Stimulated activated memory B cell treated with anti-CD40 and anti-IgM and Interleukin-4, amounts not matched to agents 10 μg/mL and 1 μg/mL and 100 μg/mL, for 72 hours (primary cell): ENCODE measurements around the gene SIRT6.
"Not testable (repeated sequence)": the region's sequence is repeated elsewhere in the genome, so short reads cannot be mapped to it uniquely, and the experiment has no call there.

Source experiments
- ATAC-seq: fragments of 150-1000 bp; cut with Tn5 transposase; 2 replicates; pipeline ENCODE4 v1.10.0; 2021
- H3K27ac Mint-ChIP-seq: one replicate; pipeline ENCODE4 v1.8.0; 2022; ENCODE audit warnings: mild to moderate bottlenecking, mixed read lengths
- H3K27me3 Mint-ChIP-seq: one replicate; pipeline ENCODE4 v1.8.0; 2022; ENCODE audit warnings: mixed read lengths
- H3K36me3 Mint-ChIP-seq: one replicate; pipeline ENCODE4 v1.8.0; 2022; ENCODE audit warnings: mixed read lengths
- H3K4me1 Mint-ChIP-seq: one replicate; pipeline ENCODE4 v1.8.0; 2022; ENCODE audit warnings: mixed read lengths
- H3K4me3 Mint-ChIP-seq: one replicate; pipeline ENCODE4 v1.8.0; 2022; ENCODE audit warnings: mild to moderate bottlenecking, moderate library complexity, mixed read lengths
- H3K9me3 Mint-ChIP-seq: one replicate; pipeline ENCODE4 v1.8.0; 2022; ENCODE audit warnings: mixed read lengths

Gene SIRT6

DNA sequence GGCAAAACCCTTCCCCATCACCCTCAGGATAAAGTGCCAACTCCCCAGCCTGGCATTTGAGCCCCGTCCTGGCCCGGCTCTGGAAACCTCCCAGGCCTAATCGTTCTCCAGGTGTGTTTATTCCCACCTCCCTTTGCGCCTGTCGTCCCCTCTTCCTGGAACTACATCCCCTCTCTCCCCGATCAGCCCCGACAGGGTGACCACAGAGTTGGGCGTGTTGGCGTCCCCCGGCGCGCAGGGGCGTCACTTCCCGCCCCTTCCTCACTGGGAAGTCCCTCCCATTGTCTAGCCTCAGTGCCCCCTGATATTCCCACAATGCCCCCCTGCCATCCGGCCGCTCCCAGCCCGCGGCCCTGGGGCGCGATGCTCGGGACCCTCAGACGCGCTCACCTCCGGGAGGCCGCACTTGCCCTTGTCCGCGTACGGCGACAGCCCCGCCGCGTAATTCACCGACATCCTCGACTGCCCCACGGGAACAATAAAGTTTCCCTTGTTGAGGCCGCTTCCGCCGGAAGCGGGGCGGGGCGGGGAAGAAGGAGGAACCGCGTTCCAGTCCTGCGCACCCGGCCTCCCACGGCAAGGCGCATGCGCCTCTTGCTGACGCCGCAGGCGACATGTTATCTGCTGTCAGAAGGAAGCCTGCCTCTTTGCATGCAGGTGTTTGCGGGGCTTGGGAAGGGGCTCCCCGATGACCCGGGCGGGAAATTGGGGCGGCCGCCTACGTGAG lies at the start of gene SIRT6, which contains the start of gene ANKRD24:
Gene SIRT6 (minus strand): TSS at position 480 of the 727 bp plus-strand sequence. CDS start 24 bp downstream, at position 456.
Gene ANKRD24 (plus strand): TSS at position 606 of the 727 bp plus-strand sequence. CDS start 3,737 bp downstream, outside the sequence.
- ATAC-seq: peak; percentile 91

DNA sequence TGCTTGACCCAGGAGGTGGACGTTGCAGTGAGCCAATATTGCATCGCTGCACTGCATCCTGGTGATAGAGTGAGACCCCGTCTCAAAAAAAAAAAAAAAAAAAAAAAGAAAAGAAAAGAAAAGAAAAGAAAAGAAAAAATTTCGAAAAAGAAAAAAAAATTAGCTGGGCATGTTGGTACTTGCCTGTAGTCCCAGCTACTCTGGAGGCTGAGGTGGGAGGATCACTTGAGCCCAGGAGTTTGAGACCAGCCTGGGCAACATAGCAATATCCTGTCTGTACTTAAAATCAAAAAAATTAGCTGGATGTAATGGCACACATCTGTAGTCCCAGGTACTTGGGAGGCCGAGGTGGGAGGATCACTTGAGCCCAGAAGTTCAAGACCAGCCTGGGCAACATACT lies 49.8 kb upstream of the SIRT6 start:
- ATAC-seq, H3K27me3 Mint-ChIP-seq, H3K27ac Mint-ChIP-seq, H3K4me1 Mint-ChIP-seq, H3K4me3 Mint-ChIP-seq, H3K9me3 Mint-ChIP-seq: not testable (repeated sequence)
- peaks cover 33% of the 10 kb centered on the region for H3K36me3 Mint-ChIP-seq

More for the DNA sequence above, at the start of gene SIRT6, which contains the start of gene ANKRD24:
- peak within 1 kb of the TSS; percentile 98 for H3K4me3 Mint-ChIP-seq
- H3K36me3 Mint-ChIP-seq: peaks cover 33% of the 10 kb centered on the region
- H3K4me1 Mint-ChIP-seq: peaks cover 62% of the 10 kb centered on the region
- no peaks in the 10 kb centered on the region for H3K27me3 Mint-ChIP-seq
- H3K27ac Mint-ChIP-seq: peak within 1 kb of the TSS; percentile 98
- no peaks in the 10 kb centered on the region for H3K9me3 Mint-ChIP-seq

DNA sequence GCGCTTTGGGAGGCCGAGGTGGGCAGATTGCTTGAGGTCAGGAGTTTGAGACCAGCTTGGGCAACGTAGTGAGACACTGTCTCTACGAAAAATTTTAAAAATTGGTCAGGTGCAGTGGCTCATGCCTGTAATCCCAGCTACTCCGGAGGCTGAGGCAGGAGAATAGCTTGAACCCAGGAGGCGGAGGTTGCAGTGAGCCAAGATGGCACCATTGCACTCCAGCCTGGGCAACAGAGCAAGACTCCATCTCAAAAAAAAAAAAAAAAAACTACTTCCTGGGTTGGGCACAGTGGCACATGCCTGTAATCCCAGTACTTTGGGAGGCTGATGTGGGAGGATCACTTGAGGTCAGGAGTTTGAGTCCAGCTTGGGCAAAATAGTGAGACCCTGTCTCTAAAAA lies 49.2 kb upstream of the SIRT6 start:
- Mint-ChIP-seq H3K36me3 (peaks cover 28% of the 10 kb centered on the region), H3K4me1 (peaks cover 12% of the 10 kb centered on the region)
- not testable (repeated sequence) for H3K27ac Mint-ChIP-seq, ATAC-seq, H3K9me3 Mint-ChIP-seq, H3K27me3 Mint-ChIP-seq, H3K4me3 Mint-ChIP-seq

DNA sequence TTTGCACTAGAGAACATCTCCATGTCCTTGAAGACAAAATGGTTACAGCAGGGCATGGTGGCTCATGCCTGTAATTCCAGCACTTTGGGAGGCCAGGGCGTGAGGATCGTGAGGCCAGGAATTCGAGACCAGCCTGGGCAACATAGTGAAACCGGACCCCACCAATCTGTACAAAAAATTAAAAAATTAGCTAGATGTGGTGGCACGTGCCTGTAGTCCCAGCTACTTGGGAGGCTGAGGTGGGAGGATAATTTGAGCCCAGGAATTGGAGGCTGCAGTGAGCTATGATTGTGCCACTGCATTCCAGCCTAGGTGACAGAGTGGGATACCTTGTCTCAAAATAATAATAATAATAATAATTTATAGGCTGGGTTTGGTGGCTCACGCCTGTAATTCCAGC lies 47.9 kb upstream of the SIRT6 start:
- not testable (repeated sequence) for H3K27me3 Mint-ChIP-seq, H3K4me3 Mint-ChIP-seq, ATAC-seq, H3K9me3 Mint-ChIP-seq, H3K27ac Mint-ChIP-seq
- Mint-ChIP-seq H3K36me3 (peaks cover 27% of the 10 kb centered on the region), H3K4me1 (peaks cover 17% of the 10 kb centered on the region)

DNA sequence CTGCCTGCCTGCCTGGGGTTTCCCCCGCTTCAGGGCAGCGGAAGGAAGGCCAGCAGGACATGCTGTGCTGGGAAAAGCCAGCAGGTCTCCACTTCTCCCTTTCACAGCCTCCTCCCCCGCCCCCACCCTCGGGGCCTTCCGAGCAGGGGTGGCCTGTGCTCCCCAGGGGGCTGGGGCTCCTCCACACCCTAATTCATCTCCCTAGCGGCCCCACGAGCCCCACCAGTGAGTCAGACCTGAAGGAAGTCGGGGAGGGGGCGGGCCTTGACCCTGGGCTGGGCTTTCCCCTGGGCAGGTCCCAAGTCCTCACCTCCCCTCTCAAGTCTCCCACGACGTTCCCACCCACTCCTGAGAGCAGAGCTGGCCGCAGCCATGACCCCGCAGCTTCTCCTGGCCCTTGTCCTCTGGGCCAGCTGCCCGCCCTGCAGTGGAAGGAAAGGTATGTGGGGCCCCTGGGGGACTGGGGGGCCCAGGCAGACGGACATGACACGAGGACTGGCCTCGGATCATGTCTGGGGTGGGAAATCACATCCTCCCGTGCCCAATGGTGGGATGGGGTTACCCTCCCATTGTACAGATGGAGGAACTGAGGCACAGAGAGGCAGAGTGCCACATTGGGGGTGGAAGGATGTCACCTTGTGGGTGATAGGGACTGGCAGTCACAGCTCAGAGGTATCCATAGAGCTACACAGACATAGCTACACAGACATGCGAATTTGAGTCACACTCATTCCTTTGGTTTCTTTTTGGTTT lies 47.0 kb upstream of the SIRT6 start, which contains the start of gene EBI3:
Gene EBI3 (plus strand): TSS at position 345 of the 753 bp plus-strand sequence. CDS start 28 bp downstream, at position 373.
- Mint-ChIP-seq H3K4me3 (no peak within 1 kb of the TSS), H3K27ac (no peak within 1 kb of the TSS), H3K36me3 (peaks cover 20% of the 10 kb centered on the region), H3K9me3 (peaks cover 3% of the 10 kb centered on the region), H3K27me3 (no peaks in the 10 kb centered on the region), H3K4me1 (peaks cover 17% of the 10 kb centered on the region)
- ATAC-seq: peak; percentile 96

DNA sequence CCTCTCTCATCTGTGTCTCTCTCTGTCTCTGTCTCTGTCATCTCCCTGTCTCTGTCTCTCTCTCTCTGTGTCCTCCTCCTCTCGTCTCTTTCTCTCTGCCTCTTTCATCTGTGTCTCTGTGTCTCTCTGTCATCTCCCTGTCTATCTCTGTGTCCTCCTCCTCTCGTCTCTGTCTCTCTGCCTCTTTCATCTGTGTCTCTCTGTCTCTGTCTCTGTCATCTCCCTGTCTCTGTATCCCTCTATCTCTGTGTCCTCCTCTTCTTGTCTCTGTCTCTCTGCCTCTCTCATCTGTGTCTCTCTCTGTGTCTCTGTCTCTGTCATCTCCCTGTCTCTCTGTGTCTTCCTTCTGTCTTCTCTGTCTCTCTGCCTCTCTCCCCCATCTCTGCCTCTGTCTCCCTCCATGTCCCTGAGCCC lies 46.4 kb upstream of the SIRT6 start:
- peaks cover 3% of the 10 kb centered on the region for H3K9me3 Mint-ChIP-seq
- peaks cover 14% of the 10 kb centered on the region for H3K36me3 Mint-ChIP-seq
- peaks cover 16% of the 10 kb centered on the region for H3K4me1 Mint-ChIP-seq
- no peak for ATAC-seq
- H3K4me3 Mint-ChIP-seq: no peak overlapping the region
- no peak overlapping the region for H3K27ac Mint-ChIP-seq
- H3K27me3 Mint-ChIP-seq: no peaks in the 10 kb centered on the region

DNA sequence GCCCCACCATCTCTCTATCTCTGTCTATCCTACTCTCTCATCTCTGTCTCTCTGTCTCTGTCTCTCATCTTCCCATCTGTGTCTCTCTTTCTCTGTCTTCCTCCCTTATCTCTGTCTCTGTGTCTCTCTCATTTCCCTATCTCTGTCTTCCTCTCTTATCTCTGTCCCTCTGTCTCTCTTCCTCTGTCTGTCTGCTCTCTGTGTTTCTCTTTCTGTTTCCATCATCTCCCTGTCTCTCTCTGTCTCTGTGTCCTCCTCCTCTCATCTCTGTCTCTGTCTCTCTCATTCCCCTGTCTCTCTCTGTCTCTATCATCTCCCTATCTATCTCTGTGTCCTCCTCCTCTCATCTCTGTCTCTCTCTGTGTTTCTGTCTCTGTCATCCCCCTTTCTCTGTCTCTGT lies 45.4 kb upstream of the SIRT6 start:
- no peak for ATAC-seq
- Mint-ChIP-seq H3K36me3 (peaks cover 6% of the 10 kb centered on the region), H3K9me3 (peaks cover 3% of the 10 kb centered on the region), H3K27me3 (no peaks in the 10 kb centered on the region), H3K4me3 (no peak overlapping the region), H3K27ac (no peak overlapping the region), H3K4me1 (peaks cover 10% of the 10 kb centered on the region)

DNA sequence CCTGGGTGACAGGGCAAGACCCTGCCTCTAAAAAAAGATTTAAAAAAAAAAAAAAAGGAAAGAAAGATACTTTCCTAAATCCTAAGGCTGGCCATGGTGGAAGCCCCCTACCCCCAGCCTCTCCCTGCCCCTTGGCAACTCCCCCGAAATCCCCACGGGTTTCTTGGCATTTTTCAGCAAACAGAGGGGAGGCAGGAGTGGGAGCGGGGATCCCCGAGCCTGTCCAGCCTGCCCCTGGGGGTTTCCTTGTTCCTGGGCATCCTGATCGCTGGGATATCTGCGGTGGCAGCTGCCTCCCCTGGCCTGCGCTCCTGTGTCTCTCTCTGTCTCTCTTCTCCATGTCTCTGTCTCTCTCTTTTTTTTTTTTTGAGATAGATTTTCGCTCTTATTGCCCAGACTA lies 43.5 kb upstream of the SIRT6 start:
- Mint-ChIP-seq H3K9me3 (peaks cover 3% of the 10 kb centered on the region), H3K27me3 (no peaks in the 10 kb centered on the region), H3K4me1 (peaks cover 14% of the 10 kb centered on the region), H3K36me3 (peaks cover 6% of the 10 kb centered on the region), H3K27ac (no peak overlapping the region), H3K4me3 (no peak overlapping the region)
- ATAC-seq: no peak

DNA sequence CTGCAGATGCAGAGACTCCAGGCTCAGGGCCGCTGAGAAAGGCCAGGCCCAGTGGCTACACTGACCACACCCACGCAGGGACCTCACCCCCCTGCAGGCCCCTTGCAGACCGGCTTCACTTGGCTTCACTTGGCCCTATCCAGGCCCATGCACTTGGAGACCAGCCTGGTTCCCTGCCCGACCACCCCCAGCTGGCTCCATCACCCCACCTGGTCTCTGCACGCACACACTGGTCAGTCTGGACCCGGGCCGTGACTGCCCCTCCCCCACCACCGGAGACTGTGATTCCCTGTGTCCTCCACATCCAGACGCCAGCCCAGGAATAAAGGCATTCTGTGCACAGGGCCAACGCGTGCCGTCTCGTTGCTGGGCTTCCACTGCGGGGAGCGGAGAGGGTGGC lies 42.1 kb upstream of the SIRT6 start:
- H3K27ac Mint-ChIP-seq: no peak overlapping the region
- H3K36me3 Mint-ChIP-seq: peaks cover 6% of the 10 kb centered on the region
- no peak for ATAC-seq
- H3K9me3 Mint-ChIP-seq: peaks cover 3% of the 10 kb centered on the region
- H3K27me3 Mint-ChIP-seq: no peaks in the 10 kb centered on the region
- peaks cover 14% of the 10 kb centered on the region for H3K4me1 Mint-ChIP-seq
- no peak overlapping the region for H3K4me3 Mint-ChIP-seq

DNA sequence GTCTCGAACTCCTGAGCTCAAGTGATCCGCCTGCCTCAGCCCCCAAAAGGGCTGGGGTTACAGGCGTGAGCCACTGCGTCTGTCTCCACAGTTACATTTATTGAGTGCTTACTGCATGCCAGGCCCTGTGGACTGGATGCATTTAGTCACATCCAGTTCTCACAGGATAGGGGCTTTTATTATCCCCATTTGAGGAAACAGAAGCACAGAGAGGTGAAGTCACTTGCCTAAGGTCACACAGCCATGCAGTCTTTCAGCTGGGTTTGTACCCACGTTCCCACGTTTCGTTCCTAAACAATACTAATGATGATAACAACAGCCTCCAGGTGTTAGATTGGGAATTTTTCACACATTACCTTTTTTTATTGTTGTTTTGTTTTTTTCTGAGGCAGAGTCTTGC lies 37.8 kb upstream of the SIRT6 start:
- Mint-ChIP-seq H3K27me3 (no peaks in the 10 kb centered on the region), H3K4me1 (peaks cover 6% of the 10 kb centered on the region), H3K4me3 (no peak overlapping the region), H3K27ac (no peak overlapping the region), H3K36me3 (no peaks in the 10 kb centered on the region), H3K9me3 (no peaks in the 10 kb centered on the region)
- ATAC-seq: no peak

DNA sequence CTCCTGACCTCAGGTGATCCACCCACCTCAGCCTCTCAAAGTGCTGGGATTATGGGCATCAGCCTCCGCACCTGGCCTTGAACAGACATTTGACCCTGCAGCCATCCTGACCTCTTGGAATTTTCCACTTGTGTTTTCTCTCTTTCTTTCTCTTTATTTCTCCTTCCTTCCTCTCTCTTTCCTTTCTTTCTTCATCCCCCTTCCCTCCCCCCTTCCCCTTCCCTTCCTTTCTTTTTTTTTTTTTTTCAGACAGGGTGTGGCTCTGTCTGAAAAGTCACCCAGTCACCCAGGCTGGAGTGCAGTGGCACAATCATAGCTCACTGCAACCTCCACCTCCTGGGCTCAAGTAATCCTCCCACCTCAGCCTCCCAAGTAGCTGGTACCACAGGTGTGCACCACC lies 36.2 kb upstream of the SIRT6 start:
- not testable (repeated sequence) for H3K9me3 Mint-ChIP-seq, ATAC-seq, H3K27ac Mint-ChIP-seq, H3K36me3 Mint-ChIP-seq, H3K4me3 Mint-ChIP-seq
- H3K27me3 Mint-ChIP-seq: peaks cover 11% of the 10 kb centered on the region
- H3K4me1 Mint-ChIP-seq: peaks cover 19% of the 10 kb centered on the region

DNA sequence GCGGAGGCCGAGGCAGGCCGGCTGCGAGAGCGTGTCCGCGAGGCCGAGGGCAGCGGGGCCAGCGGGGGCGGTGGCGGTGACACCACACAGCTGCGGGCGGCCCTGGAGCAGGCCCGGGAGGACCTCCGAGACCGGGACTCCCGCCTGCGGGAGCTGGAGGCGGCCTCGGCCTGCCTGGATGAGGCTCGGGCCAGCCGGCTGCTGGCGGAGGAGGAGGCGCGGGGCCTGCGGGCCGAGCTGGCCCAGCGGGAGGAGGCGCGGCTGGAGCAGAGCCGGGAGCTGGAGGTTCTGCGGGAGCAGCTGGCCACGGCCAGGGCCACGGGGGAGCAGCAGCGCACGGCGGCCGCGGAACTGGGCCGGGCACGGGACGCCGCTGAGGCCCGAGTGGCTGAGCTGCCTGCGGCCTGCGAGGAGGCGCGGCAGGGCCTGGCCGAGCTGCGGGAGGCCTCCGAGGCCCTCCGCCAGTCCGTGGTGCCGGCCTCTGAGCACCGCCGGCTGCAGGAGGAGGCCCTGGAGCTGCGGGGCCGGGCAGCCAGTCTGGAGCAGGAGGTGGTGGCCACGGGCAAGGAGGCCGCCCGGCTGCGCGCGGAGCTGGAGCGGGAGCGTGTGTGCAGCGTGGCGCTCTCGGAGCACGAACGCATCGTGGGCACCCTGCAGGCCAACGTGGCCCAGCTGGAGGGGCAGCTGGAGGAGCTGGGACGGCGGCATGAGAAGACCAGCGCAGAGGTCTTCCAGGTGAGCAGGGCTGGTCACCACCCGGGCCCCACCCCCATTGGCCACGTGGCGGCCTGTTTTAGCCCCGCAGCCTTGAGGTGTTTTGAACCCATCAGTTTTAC lies 35.3 kb upstream of the SIRT6 start:
- Mint-ChIP-seq H3K27me3 (peaks cover 20% of the 10 kb centered on the region), H3K4me3 (no peak overlapping the region), H3K4me1 (peaks cover 23% of the 10 kb centered on the region), H3K27ac (no peak overlapping the region), H3K9me3 (no peaks in the 10 kb centered on the region), H3K36me3 (no peaks in the 10 kb centered on the region)
- no peak for ATAC-seq

DNA sequence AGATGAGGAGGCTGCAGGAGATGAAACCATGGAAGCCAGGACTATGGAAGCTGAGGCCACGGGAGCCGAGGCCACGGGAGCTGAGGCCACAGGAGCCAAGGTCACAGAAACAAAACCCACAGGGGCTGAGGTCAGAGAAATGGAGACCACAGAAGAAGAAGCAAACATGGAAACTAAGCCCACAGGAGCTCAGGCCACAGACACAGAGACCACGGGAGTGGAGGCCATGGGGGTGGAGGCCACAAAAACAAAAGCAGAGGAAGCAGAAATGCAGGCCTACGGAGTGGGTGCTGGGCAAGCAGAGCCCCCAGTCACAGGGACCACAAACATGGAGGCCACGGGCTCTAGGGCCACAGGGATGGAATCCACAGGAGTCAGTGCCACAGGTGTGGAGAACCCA lies 34.5 kb upstream of the SIRT6 start:
- peaks cover 25% of the 10 kb centered on the region for H3K4me1 Mint-ChIP-seq
- H3K36me3 Mint-ChIP-seq: no peaks in the 10 kb centered on the region
- H3K4me3 Mint-ChIP-seq: no peak overlapping the region
- no peak for ATAC-seq
- no peak overlapping the region for H3K27ac Mint-ChIP-seq
- H3K9me3 Mint-ChIP-seq: no peaks in the 10 kb centered on the region
- H3K27me3 Mint-ChIP-seq: peaks cover 27% of the 10 kb centered on the region

DNA sequence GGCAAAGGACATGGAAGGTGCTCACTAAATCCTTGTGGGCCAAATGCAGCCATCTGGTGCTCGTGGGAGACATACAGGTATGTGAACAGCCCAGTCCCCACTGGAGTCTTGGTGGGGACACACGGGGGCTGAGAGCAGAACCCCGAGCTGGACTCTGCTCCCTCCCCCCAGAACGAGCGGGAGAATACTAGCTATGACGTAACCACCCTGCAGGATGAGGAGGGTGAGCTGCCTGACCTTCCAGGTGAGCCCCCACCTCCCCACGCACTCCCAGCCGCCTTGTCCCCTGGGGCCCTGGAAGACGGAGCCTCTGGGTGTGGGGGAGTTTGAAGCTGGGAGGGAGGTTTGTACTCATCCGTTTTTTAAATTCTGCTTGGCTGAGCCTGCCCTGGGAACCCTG lies 33.4 kb upstream of the SIRT6 start:
- Mint-ChIP-seq H3K27me3 (peaks cover 32% of the 10 kb centered on the region), H3K9me3 (no peaks in the 10 kb centered on the region), H3K4me1 (peaks cover 25% of the 10 kb centered on the region), H3K27ac (peak overlapping the region; percentile 79), H3K36me3 (no peaks in the 10 kb centered on the region), H3K4me3 (no peak overlapping the region)
- no peak for ATAC-seq

DNA sequence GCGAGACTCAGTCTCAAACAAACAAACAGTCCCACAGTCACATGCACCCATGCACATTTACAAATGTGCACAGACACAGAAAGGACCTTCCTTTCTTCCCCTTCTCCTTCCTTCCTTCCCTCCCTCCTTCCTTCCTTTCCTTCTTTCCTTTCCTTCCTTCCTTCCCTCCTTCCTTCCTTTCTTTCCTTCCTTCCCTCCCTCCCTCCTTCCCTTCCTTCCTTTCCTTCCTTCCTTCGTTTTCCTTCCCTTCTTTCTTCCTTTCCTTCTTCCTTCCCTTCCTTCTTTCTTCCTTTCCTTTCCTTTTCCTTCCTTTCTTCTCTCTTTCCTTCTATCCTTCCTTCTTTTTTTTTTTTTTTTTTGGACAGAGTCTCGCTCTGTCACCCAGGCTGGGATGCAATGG lies 30.8 kb upstream of the SIRT6 start:
- ATAC-seq: no peak
- H3K27me3 Mint-ChIP-seq: peaks cover 39% of the 10 kb centered on the region
- no peaks in the 10 kb centered on the region for H3K36me3 Mint-ChIP-seq
- H3K27ac Mint-ChIP-seq: peak overlapping the region; percentile 65
- no peaks in the 10 kb centered on the region for H3K9me3 Mint-ChIP-seq
- H3K4me3 Mint-ChIP-seq: no peak overlapping the region
- H3K4me1 Mint-ChIP-seq: peaks cover 25% of the 10 kb centered on the region
